HG03095 (cell line): ENCODE measurements around the gene PIP4K2C.

Experiments
- ATAC-seq: cut with Tn5 transposase; IDR thresholded peaks from one replicate; pipeline ENCODE4 v1.9.1; 2021; ENCODE audit warnings: moderate library complexity; ENCODE audit not compliant: unreplicated experiment

PIP4K2C gene

DNA sequence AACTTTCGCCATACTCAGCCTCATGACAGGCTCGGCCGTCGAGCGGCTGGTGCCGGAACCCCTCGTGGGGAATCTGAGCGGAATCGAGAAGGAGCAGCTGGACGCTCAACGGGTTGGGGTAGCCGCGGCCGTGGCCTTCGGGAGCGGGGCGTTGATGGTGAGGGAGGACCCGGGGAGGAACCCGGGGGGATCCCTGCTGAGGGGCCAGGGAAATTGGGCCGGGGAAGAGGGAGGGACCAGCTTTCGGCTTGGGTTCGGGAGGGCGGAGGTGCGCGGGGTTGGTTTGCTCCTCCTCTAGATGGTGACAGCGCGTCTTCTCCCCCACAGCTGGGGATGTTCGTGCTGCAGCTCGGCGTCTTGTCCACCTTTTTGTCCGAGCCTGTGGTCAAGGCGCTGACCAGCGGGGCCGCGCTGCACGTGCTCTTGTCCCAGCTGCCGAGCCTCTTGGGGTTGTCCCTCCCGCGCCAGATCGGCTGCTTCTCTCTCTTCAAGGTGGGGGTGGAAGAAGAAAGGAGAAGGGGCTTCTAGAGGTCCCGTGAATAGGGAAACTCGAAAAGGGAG is 30.0 kb downstream of the PIP4K2C start:
- no peak for ATAC-seq

DNA sequence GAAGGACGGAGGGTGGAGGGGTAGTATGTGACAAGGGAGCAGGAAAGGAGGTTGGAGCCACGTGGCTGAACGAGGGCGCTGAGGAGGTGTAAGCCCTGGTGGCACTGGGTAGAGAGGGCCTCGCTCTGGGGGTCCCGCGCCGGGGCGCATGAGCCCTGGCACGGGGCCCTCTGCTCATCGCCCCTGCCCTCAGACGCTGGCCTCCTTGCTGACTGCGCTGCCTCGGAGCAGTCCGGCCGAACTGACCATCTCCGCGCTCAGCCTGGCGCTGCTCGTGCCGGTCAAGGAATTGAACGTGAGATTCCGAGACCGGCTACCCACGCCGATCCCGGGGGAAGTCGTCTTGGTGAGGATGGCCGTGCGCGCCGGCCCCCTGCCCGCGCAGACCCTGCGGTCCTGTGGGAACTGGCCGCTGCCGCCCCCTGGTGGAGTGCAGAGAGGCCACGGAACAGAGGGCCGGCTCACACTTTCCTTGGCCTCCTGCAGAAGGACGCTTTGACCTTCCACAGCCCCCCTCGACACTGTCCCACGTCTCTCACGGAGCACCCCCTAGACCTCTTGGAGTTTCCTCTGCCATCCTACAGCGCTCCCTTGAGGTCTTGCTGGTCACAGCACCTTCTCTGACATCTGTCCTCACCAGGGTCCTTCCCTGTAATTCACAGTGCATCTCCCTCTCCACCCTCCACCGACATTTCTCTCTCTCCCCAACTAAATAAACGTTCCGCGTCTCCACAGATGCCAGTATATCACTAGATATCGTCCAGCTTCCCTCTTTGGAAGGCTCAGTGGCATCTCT is 30.7 kb downstream of the PIP4K2C start:
- no peak for ATAC-seq

DNA sequence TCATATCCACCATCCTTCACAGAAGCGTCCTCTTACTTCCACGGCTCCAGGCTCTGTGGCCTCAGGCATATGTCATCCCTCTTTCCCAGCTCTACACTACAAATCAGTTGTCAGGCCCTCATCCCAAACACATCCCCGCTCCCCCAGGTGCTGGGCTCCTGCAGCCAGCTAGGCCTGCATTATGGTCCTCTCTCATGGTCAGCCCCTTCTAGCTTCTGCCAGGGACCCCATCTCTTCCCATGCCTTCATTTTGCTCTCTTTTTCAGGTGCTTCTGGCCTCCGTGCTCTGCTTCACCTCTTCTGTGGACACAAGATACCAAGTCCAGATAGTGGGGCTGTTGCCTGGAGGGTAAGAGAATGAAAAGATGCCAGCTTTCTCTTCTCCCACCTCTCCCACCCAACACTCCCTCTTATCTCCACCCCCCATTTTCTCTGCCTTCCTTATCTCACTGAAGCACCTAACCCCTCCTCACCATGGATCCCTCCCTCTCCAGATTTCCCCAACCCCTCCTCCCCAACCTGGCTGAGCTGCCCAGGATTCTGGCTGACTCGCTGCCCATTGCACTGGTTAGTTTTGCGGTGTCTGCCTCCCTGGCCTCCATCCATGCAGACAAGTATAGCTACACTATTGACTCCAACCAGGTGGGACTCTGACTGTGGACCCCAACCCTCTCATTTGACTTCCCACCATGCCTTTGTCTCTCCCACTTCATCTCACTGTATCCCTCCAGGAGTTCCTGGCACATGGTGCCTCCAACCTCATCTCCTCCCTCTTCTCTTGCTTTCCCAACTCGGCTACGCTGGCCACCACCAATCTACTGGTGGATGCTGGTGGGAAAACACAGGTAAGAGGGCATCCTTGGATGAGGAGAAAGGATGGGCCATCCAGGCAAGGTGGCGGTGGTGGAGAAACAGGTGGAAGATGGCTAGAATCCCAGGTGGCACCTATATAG is 31.6 kb downstream of the PIP4K2C start:
- no peak for ATAC-seq

DNA sequence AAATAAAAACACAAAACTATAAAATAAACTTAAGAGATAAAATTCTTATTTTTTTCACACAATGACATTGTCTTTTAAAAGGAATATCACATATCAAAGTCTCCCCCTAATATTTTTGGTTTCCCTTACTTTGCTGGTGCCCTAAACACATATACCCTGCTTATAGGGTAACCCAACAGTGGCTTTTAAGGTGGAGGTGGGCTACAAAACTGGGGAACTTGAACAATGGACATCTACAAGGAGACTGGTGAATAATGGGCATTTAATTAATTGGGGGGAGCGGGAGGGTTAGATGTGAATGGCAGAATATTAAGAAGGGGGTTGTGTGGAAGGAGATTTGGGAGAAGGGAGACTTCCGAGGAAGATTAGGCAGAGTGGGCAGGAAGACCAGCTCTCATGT is 32.4 kb downstream of the PIP4K2C start:
- ATAC-seq = no peak

DNA sequence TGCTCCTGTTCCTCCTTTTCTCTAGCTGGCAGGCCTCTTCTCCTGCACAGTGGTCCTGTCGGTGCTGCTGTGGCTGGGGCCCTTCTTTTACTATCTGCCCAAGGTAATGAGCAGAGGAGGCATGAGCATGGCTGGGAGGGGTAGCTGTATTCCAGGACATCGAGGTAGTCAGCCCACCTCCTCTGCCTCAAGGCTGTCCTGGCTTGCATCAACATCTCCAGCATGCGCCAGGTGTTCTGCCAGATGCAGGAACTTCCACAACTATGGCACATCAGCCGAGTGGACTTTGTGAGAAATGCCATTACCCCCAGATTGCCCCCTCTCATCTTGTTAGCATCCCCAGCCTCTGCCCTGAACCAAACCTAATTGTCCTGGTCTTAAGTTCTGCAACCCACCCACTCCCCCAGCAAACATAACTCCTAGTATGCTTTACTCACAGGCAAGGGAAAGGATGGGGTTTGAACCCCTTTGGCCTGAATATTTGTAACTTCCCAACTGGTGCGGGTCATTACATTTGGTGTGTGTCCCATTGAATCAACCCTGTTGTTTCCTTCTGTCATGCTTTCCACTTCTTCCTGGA is 32.9 kb downstream of the PIP4K2C start:
- no peak for ATAC-seq

DNA sequence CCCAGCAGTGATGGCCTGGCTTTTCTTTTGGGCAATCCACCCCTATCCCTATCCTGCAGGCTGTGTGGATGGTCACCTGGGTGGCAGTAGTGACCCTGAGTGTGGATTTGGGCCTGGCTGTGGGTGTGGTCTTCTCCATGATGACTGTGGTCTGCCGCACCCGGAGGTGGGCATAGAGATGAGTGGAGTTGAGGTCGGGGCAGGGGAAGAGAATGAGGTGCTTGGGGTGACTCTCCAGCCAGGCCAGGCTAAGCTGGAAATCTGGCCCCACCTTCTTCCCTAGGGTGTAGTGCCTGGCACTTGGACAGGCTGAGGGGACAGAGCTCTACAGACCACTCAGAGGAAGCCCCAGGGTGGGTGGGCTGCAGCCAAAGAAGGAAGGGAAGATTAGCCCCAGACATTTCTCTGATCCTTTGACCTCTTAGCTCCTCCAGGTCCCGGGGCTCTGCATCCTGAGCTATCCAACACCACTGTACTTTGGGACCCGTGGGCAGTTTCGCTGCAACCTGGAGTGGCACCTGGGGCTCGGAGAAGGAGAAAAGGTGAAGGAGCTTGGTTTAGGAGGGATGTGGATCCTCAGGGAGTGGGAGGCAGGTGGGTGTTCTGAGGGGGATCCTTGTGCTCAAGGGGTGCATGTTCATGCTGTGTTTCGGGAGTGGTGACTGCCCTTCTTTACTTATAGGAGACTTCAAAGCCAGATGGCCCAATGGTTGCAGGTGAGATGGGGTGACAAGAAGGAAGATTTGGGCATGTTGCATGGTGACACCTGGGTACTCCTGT is 33.6 kb downstream of the PIP4K2C start:
- no peak for ATAC-seq

DNA sequence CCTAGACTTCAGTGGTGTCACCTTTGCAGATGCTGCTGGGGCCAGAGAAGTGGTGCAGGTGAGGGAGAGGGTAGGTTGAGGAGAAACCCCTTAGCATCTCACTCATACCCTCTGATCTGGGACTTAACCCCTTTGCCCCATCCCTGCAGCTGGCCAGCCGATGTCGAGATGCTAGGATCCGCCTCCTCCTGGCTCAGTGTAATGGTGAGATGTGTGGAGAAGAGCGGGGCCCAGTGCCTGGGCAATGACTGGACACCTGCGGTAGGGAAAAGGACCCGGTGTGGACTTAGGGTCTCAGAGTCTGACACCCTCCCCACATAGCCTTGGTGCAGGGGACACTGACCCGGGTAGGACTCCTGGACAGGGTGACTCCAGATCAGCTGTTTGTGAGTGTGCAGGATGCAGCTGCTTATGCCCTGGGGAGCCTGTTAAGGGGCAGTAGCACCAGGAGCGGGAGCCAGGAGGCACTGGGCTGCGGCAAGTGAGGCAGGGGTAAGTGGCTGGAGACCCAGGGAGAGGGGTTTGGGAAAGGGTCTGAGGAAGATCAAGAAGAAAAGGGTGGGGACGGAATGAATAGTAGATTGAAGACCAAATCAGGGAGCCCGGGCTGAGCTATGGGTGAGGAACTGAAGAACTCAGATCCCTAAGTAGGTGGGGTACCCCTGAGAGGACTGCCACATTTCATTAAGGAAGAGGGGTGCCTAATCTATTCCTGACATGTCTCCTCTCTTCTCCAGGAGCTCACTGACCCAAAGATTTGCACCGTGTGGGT is 34.5 kb downstream of the PIP4K2C start:
- ATAC-seq = no peak

DNA sequence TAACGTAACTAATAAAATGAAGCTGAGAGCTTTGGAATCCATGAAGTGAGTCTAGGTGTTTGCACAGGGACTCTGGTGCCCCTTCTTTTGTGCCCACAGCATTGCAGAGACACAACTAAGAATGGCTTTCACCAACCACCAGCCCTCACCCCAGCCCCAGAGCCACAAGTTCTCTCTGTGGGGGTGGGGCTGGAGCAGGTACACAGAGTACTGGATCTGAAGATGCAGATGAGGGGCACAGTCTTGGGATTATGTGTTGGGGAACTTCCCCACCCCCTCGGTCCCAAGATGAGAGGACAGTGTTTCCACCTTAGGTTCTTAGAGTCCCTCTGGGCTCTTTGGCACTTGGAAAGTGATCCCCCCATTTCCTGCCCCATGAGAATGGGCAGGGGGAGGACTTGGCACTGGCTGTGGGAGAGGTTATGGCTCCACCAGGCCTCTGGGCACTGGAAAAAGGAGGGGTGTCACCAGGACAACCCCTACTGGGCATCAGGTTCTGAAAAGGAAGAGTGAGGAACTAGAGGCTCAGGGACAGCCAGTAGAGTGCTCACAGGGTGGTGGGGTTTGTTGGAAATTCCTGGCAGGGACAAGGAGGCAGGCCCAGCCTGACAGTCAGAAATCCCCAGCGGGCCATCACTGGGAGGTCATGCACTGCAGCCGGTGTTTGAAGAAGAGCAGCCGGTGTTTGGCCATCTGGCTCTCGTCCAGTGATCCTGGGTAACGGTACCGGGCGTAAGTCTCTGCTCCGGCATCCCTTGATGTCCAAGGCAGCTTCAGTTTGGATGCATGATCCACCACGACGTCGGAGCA is 35.3 kb downstream of the PIP4K2C start:
- ATAC-seq = no peak

DNA sequence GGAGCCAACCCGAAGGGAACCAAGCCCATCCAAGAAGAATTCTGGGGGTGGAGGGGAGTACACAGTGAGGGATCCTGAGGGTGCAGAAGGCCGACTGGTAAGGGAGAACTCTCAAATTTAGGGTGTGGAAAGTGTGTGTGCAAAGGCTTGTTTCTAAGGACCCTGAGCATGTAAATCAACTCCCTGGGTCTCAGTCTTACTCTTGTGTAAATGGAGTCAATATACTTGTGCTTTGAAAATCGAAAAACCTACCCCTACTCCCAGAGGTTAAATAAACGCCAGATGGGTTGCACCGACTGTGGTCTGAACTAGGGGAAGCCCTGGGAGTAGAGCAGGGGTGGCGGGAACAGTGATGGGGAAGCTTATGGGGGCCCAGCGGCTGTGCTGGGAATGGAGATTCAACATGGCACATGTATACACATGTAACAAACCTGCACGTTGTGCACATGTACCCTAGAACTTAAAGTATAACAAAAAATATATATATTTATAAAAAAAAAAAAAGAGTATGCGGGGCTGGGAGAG is 36.0 kb downstream of the PIP4K2C start:
- ATAC-seq = no peak

DNA sequence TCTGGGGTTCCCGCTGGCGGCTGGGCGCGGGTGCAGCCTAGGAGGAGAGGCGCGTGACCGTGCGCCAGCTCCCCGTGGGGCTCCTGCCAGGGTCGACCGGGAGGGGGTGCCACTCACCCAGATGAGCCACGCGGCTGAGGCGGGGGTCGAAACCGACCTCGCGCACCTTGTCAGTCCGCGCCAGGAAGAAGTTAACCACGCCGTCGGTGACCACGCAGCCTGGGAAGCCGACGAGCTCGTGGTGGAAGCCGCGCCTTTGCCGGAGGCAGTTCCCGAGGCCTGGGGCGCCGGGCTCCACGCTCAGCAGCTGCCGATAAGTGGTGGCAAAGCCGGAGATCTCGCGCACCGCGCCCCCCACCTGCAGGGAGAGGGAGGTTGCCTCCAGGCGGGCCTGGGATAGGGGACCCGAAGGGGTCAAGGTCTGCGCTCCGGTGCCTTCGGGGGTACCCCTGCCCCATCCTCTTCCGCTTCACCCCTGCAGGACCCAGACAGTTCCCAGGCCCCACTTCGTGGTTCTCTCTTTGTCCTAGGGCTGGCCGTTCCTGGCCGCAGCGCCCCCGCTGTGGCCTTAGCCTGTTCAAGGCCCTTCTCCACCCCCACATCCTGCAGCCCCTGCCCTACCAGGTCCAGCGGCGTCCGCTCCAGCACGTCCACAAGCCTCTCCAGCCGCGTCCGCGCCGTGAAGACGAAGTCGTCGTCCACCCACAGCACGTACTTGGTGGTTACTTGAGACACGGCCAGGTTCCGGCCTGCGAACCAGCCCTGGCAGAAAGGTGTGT is 36.7 kb downstream of the PIP4K2C start:
- ATAC-seq = no peak

DNA sequence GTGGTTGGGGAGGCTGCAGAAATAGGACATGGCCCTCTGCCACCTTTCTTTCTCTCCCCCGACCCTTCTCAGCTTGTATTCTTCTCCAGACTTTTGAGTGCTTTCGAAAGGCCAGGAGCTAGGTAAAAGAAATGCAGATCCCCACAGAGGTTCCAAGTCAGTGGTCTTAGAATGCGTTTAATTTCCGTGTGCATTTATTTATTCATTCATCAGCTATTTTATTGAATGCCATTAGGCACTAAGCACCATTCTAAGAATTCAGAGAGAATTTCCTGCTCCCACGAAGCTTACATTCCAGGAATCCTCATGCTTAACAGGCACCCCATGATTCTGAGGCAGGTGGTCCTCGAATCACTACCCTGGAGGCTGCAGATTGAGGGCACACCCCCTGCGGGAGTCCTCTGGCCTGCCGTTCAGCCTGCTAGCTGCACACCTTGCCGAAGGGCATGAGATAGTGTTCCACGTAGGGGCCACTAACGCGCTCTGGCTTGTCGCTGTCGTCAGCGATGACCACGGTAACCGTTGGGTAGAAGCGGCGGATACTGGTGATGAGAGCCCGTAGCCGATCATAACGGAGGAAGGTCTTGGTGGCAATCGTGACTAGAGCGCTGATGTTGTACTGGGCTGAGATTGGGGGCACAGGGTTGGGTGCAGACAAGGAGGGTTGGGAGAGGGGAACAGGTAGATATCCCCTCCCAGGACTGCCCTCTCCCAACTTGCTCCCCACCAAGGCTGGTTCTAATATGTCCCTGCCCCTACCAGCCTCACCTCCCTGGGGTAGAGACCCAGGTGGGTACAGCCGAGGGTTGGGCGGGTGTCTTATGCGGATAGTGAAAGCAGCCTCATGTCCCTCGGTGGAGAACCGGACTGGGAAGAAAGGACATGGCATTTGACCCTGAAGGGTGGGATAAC is 37.5 kb downstream of the PIP4K2C start:
- ATAC-seq = no peak

DNA sequence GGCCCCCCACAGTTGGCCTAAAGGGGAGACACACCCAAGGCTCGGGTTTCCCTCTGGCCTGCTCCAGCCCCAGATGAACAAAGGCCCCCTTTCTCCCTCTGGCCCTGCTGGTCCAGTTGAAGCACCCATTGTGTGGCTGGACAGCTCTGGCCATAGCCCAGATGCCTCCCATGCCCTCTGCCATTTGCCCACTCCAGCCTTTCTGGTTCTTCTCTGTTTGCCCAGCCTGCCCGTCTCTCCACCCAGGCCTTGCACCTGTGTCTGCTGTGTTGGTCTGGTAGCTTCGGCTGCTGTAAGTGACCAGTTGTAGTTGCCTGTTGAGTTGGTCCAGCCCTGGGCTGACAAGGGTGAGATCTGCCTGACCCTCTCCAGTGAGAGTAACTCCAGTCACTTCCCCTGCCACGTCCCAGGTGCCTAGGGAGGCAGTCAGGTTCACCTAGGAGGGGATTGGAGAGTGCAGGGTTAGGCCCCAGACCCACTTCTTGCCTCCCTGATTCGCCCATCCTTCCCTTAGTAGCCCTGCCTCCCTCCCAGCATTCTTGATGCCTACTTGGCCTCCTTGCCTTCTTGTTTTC is 39.0 kb downstream of the PIP4K2C start:
- ATAC-seq = no peak

DNA sequence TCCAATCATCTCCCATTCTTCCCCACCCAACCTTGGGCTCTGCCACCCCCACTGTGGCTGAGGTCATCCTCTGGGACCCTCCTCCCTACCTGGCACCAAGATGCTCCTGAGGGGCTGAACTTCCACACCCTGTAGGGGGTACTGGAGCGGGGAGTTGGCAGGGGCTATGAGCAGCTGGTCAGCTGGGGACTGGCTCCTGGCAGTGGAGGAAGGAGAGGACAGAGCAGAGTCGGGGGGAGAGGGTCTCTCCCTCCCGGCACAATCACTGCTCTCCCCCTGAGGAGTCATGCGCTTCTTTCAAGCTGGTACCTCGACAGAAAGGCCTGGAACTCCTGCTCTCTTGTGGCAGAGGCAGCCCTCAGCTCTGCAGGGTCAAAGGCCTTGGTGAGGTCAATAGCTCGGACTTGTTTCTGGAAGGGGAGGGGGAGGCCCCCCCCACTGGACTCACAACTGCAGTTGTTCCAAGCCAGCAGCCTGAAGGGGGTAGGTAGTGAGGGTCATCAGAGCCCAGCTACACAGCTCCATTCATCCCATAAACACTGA is 40.0 kb downstream of the PIP4K2C start:
- ATAC-seq = no peak

DNA sequence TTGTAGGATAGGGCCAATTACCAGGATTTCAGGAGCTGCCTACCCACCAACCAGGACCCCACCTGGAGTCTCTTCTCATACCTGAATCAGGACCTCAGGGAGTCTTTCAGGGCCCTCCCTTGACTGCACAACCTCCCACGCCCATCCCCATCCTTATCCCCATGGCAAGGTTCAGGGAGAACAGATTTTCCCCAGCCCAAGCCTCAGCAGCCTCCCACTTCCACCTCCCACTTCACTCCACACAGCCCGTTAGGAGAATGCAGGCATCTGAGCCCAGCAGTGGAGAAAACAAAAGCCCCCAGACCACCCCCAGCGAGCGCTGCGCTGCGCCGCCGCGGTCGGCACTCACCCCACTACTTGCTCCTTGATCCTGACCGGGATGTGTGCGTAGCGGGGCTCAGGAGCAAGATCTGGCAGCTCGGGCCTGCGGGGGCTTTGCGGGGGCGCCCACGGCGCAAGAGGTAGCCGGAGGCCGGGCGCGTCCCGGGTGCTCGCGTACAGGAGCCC is 40.6 kb downstream of the PIP4K2C start:
- ATAC-seq = no peak

DNA sequence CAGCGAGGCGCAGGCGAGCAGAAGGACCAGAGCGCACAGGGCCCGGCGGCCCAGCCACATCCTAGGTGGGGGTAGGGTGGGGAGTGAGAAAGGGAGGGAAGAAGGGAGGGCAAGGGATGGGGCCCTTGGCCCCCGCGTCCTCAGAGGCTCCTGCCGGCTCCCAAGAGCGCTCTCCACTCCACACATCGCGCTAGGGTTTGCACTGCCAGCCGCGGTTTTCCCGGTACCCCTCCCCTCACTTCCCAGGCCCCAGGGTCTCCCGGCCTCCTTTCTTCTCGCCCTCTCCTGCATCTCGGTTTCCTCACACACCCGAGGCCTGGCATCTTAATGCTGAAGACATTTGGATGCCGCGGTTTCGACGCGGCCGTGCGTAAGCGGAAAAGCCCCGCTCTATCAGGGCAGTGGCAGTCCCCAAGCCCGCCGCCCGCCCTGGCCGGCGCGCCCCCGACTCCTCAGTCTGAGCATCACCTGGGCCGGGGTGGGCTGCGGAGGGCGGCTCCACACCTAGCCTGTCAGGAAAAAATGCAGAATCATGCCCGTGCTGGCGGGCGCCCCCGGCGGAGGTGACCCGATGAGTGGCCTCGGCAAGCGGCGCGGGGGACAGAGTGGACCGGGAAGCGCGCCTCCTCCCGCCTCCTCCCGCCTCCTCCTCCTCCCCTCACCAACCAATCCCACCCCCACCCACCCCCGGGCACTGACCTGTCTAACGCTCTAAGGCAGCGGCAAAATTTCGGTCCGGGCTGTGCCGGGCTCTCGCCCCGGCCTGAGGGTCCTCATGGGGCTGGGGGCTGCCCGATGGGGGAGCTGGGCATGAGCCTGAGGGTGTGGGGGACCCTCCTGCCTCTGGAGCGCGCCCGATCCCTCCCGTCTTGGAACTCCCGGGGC is 41.3 kb downstream of the PIP4K2C start:
- ATAC-seq = no peak
